IgD-negative memory B cell (primary cell): ENCODE measurements around the gene ACTRT1. TPM values are rescaled to one million over a fixed set of nuclear protein-coding genes. Genes with fewer than 3 reads are reported as not detected.

ENCODE experiments used
- H3K27ac Mint-ChIP-seq, 3 donors: one replicate each; pipeline ENCODE4 v1.8.0; 2020 to 2022; ENCODE audit warnings: mild to moderate bottlenecking in 3 of 3, mixed read lengths in 3 of 3, moderate library complexity in 1 of 3
- H3K27me3 Mint-ChIP-seq: one replicate; pipeline ENCODE4 v1.8.0; 2021; ENCODE audit warnings: mixed read lengths
- H3K36me3 Mint-ChIP-seq: one replicate; pipeline ENCODE4 v1.8.0; 2020; ENCODE audit warnings: mild to moderate bottlenecking, mixed read lengths
- H3K4me1 Mint-ChIP-seq, 3 donors: one replicate each; pipeline ENCODE4 v1.8.0; 2020 to 2022; ENCODE audit warnings: mixed read lengths in 3 of 3, mild to moderate bottlenecking in 1 of 3
- H3K4me3 Mint-ChIP-seq, 4 donors: one replicate each; pipeline ENCODE4 v1.8.0; 2020 to 2022; ENCODE audit warnings: mild to moderate bottlenecking in 4 of 4, mixed read lengths in 4 of 4, moderate library complexity in 3 of 4
- H3K9me3 Mint-ChIP-seq, 3 donors: one replicate each; pipeline ENCODE4 v1.8.0; 2020 to 2021; ENCODE audit warnings: mixed read lengths in 3 of 3, mild to moderate bottlenecking in 1 of 3
- polyA plus RNA-seq: library from polyadenylated mRNA; unstranded; fragments of 300-500 nt; fragmentation: Illumina TruSeq; gene quantifications from one replicate; pipeline ENCODE4 v1.2.3, GENCODE V29; 2021

Gene ACTRT1
- not detected for polyA plus RNA-seq

DNA sequence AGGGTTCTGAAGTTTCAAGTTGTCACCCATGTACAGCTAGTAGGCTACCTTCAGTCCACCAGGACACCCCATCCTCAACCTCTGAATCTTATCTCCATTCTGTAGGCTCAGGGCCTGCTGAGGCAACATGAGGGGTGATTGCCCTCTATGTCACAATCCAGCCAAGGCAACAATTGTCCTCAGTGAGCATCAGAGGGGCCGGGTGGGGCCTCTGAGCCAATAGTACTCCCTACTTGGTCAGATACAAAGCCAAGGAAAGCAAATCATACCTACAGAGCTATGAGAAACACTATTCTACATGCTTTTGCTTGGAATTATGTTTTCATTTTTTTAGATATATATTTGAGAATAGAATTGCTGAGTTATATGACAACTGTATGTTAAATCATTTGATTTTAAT, at the start of gene ACTRT1:
Gene ACTRT1 (minus strand): TSS at position 101 of the 400 bp plus-strand sequence. CDS start 197 bp downstream, outside the sequence.
- Mint-ChIP-seq H3K9me3 (peaks cover 0 to 4% (median 0%) of the 10 kb centered on the region in 3 donors), H3K4me3 (no peak within 1 kb of the TSS), H3K27me3 (no peaks in the 10 kb centered on the region), H3K27ac (no peak within 1 kb of the TSS), H3K4me1 (peaks cover 0 to 1% (median 0%) of the 10 kb centered on the region in 3 donors), H3K36me3 (no peaks in the 10 kb centered on the region)

DNA sequence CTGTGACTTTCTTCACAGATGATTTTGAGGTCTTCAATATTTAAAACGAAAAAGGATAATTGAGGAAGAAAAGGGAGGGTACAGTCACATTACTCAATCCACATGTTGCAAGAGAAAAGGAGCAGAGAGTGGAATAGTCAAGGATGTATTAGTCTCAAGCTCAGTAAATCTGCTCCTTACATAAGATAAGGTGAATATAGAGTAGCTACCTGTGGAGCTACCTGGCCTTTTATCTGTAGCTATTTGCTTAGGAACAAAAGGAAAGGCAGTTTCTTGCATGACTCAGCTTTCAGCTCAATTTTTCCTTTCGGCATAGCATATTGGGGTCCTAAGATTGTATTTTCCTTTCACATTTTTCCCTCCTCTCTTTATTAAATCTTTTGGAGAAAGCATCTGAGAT, 26.3 kb upstream of the ACTRT1 start:
- no peaks in the 10 kb centered on the region for H3K27me3 Mint-ChIP-seq
- no peaks in the 10 kb centered on the region for H3K36me3 Mint-ChIP-seq
- H3K4me1 Mint-ChIP-seq = no peaks in the 10 kb centered on the region
- no peak overlapping the region for H3K27ac Mint-ChIP-seq
- peaks cover 0 to 3% (median 3%) of the 10 kb centered on the region in 3 donors for H3K9me3 Mint-ChIP-seq
- H3K4me3 Mint-ChIP-seq = no peak overlapping the region

DNA sequence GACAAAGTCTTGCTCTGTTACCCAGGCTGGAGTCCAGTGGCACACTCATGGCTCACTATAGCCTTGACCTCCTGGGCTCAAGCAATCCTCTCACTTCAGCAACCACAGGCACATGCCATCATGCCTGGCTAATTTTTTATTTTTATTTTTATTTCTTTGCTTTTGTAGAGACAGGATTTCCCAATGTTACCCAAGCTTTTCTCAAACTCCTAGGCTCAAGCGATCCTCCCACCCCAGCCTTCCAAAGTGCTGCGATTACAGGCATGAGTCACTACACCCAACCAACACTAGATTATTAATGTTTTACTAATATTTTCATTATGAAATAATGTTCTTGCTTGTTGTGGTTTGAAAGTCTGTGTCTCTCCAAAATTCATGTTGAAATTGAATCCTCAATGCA, 5.2 kb upstream of the ACTRT1 start:
- Mint-ChIP-seq H3K4me1 (peaks cover 0 to 1% (median 0%) of the 10 kb centered on the region in 3 donors), H3K27ac (no peak overlapping the region), H3K27me3 (no peaks in the 10 kb centered on the region), H3K36me3 (no peaks in the 10 kb centered on the region), H3K9me3 (peaks cover 4 to 6% (median 6%) of the 10 kb centered on the region in 3 donors), H3K4me3 (no peak overlapping the region)

DNA sequence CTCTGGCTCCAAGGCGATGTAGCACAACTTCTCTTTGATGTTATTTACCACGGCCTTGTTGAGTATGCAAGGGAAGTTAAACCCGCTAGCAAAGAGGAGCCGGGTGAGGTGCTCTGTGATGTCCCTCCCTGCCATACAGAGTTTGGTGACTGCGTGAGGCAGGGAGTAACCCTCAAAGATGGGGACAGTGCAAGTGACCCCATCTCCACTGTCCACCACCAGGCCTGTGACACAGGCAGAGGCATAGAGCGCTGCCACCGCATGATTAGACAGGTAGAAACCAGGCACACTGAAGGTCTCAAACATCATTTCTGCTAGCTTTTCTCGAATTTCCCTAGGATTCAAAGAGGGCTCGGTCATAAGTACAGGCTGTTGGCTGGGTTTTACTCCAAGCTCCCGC, 677 bp downstream of the ACTRT1 start:
- Mint-ChIP-seq H3K4me3 (no peak overlapping the region), H3K36me3 (no peaks in the 10 kb centered on the region), H3K9me3 (peaks cover 0 to 4% (median 0%) of the 10 kb centered on the region in 3 donors), H3K4me1 (peaks cover 0 to 1% (median 0%) of the 10 kb centered on the region in 3 donors), H3K27me3 (no peaks in the 10 kb centered on the region), H3K27ac (no peak overlapping the region)

DNA sequence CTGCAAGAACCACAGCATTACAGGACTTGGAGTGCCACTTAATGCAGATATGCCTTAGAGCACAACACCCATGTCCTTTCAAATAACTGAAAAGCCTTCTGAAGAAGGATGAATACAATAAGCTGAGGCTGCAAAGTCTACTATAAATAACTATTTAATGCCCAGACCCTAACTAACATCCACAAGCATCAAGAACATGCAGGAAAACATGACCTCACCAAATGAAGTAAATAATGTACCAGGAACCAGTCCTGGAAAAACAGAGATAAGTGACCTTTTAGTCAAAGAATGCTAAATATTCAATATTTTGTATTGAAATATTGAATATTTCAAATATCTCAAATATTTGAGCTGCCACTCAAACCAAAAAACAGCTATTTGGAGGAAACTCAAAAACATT, 16.9 kb downstream of the ACTRT1 start:
- Mint-ChIP-seq H3K4me1 (no peaks in the 10 kb centered on the region), H3K27ac (no peak overlapping the region), H3K4me3 (no peak overlapping the region)

DNA sequence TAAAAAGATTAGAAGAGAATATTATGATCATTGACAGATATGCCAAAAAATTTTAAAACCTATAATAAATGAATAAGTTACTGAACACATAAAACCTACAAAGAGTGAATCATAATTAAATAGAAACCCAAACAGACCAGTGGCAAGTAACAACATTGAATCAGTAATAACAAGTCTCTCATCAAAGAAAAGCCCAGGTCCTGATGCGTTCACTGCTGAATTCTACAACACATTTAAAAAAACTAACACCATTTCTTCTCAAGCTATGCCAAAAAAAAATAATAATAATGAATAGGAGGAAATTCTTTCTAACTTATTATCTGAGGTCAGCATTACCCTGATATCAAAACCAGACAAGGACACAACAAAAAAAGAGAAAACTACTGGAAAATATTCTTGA, 30.6 kb downstream of the ACTRT1 start:
- H3K9me3 Mint-ChIP-seq = peaks cover under 1 to 4% (median 1%) of the 10 kb centered on the region in 3 donors
- no peaks in the 10 kb centered on the region for H3K27me3 Mint-ChIP-seq
- H3K27ac Mint-ChIP-seq = no peak overlapping the region
- H3K4me1 Mint-ChIP-seq = no peaks in the 10 kb centered on the region
- no peaks in the 10 kb centered on the region for H3K36me3 Mint-ChIP-seq
- H3K4me3 Mint-ChIP-seq = no peak overlapping the region

More for the DNA sequence above, 16.9 kb downstream of the ACTRT1 start:
- no peaks in the 10 kb centered on the region for H3K36me3 Mint-ChIP-seq
- no peaks in the 10 kb centered on the region for H3K27me3 Mint-ChIP-seq
- H3K9me3 Mint-ChIP-seq = peaks cover 0 to 9% (median 0%) of the 10 kb centered on the region in 3 donors

DNA sequence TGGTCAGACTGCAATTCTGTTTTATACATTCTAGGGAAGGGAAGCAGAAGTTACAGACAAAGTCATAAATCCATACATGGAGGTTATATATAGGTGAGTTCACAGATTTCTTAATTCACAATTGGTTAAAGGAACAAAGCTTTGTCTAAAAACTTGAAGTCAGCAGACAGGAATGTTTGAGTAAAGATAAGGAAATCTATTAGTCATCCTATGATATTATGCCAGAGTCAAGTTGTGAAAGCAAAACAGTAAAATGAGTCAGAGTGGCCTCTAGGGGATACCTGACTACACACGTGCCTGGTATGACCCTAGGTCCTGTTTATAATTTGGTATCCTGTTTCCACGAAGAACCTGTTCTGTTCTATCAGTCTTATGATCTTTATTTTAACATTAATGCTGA, 31.5 kb downstream of the ACTRT1 start:
- H3K27me3 Mint-ChIP-seq = no peaks in the 10 kb centered on the region
- H3K4me3 Mint-ChIP-seq = no peak overlapping the region
- no peaks in the 10 kb centered on the region for H3K4me1 Mint-ChIP-seq
- H3K27ac Mint-ChIP-seq = no peak overlapping the region
- peaks cover 1 to 4% (median 4%) of the 10 kb centered on the region in 3 donors for H3K9me3 Mint-ChIP-seq
- H3K36me3 Mint-ChIP-seq = no peaks in the 10 kb centered on the region

DNA sequence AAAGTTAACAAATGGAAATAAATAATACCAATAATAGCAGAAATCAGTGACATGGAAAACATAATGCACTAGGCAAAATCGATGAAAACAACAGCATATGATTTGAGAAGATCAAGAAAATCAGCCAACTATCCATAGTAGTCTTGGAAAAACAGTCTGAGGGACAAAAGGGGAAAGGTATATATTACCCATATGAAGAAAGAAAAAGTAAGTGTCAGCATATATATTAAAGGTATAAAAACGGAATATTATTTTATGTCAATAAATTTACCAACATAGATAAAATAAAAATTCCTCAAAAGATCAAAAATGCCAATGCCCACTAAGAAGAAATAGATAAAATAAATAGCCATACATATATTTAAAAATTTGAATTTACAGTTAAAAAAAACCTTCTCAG, 33.0 kb downstream of the ACTRT1 start:
- Mint-ChIP-seq H3K4me3 (no peak overlapping the region), H3K27me3 (no peaks in the 10 kb centered on the region), H3K4me1 (no peaks in the 10 kb centered on the region), H3K36me3 (no peaks in the 10 kb centered on the region), H3K27ac (no peak overlapping the region), H3K9me3 (peaks cover 4 to 6% (median 4%) of the 10 kb centered on the region in 3 donors)

DNA sequence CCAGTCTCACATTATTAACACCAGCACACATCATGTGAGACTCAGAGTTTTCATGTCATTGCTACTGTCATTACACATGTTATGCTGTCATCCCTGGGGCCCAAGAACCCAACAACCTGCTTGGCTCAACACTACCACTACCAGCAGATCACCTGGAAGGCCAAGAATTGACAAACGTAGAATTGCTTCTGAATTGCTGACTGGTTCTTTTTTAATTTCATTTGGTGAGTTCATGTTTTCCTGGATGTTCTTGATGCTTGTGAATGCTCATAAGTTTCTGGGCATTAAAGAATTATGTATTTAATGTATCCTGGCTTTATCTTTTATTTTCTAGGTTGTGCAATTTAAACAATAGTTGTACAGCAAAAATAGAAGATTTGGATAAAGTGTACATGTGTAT, 40.2 kb downstream of the ACTRT1 start:
- Mint-ChIP-seq H3K4me1 (no peaks in the 10 kb centered on the region), H3K27me3 (peaks cover 1% of the 10 kb centered on the region), H3K4me3 (no peak overlapping the region), H3K36me3 (peaks cover 2% of the 10 kb centered on the region), H3K9me3 (peaks cover 4 to 10% (median 4%) of the 10 kb centered on the region in 3 donors), H3K27ac (no peak overlapping the region)

DNA sequence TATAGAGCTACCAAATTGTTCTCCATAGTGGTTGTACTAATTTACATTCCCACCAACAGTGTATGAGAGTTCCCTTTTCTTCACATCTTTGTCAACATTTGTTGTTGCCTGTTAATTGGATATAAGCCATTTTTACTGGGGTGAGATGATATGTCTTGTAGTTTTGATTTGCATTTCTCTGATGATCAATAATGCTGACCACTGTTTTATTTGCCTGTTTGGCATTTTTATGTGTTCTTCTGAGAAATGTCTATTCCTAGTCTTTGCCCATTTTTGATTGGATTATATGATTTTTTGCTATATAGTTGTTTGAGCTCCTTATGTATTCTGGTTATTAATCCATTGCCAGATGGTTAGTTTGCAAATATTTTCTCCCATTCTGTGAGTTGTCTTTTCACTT, 44.3 kb downstream of the ACTRT1 start:
- Mint-ChIP-seq H3K4me3 (no peak overlapping the region), H3K9me3 (peaks cover 0 to 4% (median 4%) of the 10 kb centered on the region in 3 donors), H3K4me1 (no peaks in the 10 kb centered on the region), H3K27ac (no peak overlapping the region), H3K36me3 (peaks cover 2% of the 10 kb centered on the region), H3K27me3 (peaks cover 1% of the 10 kb centered on the region)
